ENCODE data around the gene PSMB10. TPM values are rescaled to one million over a fixed set of nuclear protein-coding genes. Genes with fewer than 3 reads are reported as not detected.
"Not testable (repeated sequence)": the region's sequence is repeated elsewhere in the genome, so short reads cannot be mapped to it uniquely, and the experiment has no call there.

Gene PSMB10
- total RNA-seq, 1 donor from 2014 or later = 218 TPM

DNA sequence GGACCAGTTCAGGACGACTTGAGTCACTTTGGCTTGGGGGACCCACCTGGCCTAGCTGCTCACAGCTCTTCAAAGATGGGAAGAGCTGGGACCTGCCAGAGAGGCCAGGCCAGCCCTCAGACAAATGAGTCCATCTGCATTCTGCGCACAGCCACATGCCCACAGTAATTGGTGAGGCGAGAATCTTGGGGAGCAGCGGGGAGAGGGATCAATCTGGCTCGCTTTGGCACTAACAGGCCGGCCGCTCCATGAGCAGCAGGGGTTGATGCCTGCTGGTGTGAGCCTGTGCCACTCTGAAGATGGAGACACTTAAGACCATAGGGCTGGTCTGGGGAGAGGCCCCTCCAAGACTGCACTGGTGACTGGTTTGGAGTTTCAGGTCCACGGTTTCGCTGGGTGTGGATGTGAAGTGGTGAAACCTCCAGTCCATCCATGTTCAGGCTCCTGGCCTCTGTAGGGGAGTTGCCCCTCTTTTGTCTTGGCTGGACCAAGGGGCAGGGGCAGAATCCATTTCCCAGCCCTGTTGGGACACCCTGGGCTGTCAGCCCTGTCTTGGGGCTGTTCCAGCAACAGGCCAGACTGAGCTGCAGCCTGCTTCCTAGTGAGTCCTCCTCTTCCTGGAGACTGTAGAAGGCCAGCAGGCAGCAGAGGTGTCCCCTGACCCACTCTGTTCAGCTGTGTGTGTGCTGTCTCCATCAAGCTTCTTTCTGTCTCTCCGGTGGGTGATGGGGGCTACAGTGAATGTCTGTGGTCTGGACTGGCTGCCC lies 12.3 kb downstream of the PSMB10 start:
- intact Hi-C loops (cut with micrococcal nuclease) = no loop called here
- no peak overlapping the region for H3K27ac Mint-ChIP-seq
- H3K4me1 Mint-ChIP-seq (ENCODE audit: low read depth) = peaks cover 15% of the 10 kb centered on the region
- DNase-seq (ENCODE audit: low spot score) = no peak
- H3K4me3 Mint-ChIP-seq = no peak overlapping the region
- no peaks in the 10 kb centered on the region for H3K27me3 Mint-ChIP-seq (ENCODE audit: insufficient read depth)
- no peaks in the 10 kb centered on the region for H3K9me3 Mint-ChIP-seq
- peaks cover 2% of the 10 kb centered on the region for H3K36me3 Mint-ChIP-seq (ENCODE audit: low read depth)

DNA sequence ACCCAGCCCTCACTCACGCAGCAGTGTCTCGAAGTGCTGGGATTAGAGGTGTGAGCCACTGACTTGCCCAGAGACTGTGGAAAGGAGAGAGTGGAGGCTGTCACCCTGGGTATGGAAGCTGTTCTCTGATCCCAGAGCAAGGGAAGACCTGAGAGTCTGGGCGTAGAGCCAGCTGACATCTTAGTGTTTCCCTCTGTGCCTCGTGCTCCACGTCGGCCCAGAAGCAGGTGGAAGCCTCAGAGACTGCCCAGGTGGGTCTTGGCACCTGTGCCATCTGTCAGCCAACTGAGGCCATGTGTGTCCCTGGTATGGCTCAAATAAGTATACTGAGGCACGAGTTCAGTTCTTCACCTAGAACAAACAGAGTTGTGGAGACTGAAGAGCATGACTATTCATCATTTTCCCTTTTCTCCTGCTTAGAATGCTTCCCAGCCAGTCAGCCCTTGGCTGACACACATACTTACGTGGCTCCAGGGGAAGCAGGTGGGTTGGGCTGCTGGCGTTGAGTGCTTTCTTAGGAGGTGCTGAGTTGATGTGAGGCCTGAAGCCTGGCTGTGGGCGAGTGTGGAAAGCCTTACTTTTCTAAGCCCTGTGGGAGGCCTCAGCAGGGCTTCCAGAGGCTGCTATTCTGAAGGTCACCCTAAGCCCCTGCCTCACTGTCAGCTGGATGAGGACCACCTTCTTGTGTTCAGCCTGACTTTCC lies 13.1 kb downstream of the PSMB10 start:
- no peaks in the 10 kb centered on the region for H3K27me3 Mint-ChIP-seq (ENCODE audit: insufficient read depth)
- peaks cover 2% of the 10 kb centered on the region for H3K36me3 Mint-ChIP-seq (ENCODE audit: low read depth)
- no peaks in the 10 kb centered on the region for H3K9me3 Mint-ChIP-seq
- peaks cover 15% of the 10 kb centered on the region for H3K4me1 Mint-ChIP-seq (ENCODE audit: low read depth)
- H3K4me3 Mint-ChIP-seq = no peak overlapping the region
- intact Hi-C loops (cut with micrococcal nuclease) = no loop called here
- H3K27ac Mint-ChIP-seq = peak overlapping the region; percentile 40
- DNase-seq (ENCODE audit: low spot score) = no peak

DNA sequence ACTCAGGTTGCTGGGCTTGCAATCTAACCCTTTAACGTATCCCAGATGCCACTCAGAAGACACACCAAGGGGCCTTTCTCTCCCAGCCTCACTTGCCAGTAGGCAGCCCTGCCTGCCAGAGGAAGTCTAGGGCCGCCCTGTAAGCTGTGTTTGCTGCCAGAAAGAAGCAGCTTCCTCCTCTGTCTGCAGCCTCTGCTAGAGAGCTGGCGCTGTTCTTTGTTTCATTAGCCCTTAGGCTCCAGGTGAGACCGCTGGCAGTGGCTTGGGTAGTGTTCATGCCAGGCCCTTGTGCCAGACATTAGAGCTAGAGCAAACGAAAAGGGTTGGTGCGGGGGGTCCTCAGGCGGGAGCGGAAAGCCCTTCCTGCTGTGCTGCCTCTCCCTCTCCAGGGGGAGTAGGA lies 13.9 kb downstream of the PSMB10 start:
- no peak overlapping the region for H3K4me3 Mint-ChIP-seq
- no peak overlapping the region for H3K27ac Mint-ChIP-seq
- no peaks in the 10 kb centered on the region for H3K27me3 Mint-ChIP-seq (ENCODE audit: insufficient read depth)
- intact Hi-C loops (cut with micrococcal nuclease) = no loop called here
- no peaks in the 10 kb centered on the region for H3K9me3 Mint-ChIP-seq
- peaks cover 21% of the 10 kb centered on the region for H3K4me1 Mint-ChIP-seq (ENCODE audit: low read depth)
- no peak for DNase-seq (ENCODE audit: low spot score)
- no peaks in the 10 kb centered on the region for H3K36me3 Mint-ChIP-seq (ENCODE audit: low read depth)

DNA sequence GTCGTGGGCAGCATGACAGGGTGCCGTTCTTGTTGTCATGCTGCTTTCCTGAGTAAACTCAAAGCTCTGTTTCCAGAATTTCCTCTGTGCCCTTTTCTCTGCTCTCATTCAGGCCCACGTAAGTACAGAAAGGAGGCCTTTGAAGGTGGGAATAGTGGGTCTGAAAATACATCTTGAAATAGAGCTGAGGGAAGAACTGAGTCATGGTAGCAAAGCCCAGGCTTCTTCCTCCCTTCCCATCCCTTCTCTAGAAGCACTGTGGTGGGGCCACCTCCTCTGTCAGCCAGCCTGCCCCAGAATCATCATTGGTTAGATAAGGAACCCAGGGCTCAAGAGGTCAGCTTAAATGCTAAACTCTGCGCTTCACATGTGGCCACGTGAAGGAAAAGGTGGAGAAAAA lies 14.4 kb downstream of the PSMB10 start:
- H3K36me3 Mint-ChIP-seq (ENCODE audit: low read depth) = peaks cover 1% of the 10 kb centered on the region
- no peaks in the 10 kb centered on the region for H3K9me3 Mint-ChIP-seq
- no peaks in the 10 kb centered on the region for H3K27me3 Mint-ChIP-seq (ENCODE audit: insufficient read depth)
- peak overlapping the region; percentile 49 for H3K27ac Mint-ChIP-seq
- H3K4me3 Mint-ChIP-seq = no peak overlapping the region
- intact Hi-C loops (cut with micrococcal nuclease) = no loop called here
- H3K4me1 Mint-ChIP-seq (ENCODE audit: low read depth) = peaks cover 26% of the 10 kb centered on the region
- no peak for DNase-seq (ENCODE audit: low spot score)

DNA sequence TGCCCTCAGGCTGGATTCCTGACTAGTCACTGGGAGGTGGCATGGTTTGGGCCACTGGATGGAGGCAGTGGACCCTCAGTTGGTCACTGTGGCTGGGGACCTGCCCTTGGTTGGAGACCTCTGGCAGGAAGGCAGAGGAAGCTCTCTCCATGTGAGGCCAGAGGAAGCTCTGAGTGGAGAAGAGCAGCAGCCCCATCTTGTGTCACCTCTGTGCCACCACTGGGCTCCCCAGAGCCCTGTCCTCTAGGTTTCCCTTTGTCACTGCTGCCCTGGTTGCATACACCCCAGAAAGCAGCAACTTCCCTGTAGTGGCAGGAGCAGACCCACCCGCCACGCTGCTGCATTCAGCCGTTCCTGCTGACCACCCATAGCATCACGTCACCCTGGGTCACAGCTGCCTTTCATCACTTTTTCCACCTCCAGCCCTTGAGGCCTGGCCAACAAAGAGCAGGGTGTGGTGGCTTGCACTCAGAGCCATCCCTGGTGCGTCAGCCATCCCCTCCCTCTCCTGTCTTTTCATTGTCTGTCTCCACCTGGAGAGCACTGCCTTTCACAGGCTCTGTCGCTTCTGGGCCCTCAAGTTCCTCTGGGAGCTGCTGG lies 16.9 kb downstream of the PSMB10 start:
- peaks cover 30% of the 10 kb centered on the region for H3K4me1 Mint-ChIP-seq (ENCODE audit: low read depth)
- no peaks in the 10 kb centered on the region for H3K9me3 Mint-ChIP-seq
- no peak for DNase-seq (ENCODE audit: low spot score)
- H3K4me3 Mint-ChIP-seq = no peak overlapping the region
- intact Hi-C loops (cut with micrococcal nuclease) = loop anchor here (1.0 to 2.0 kb wide), 2 partner anchors 27 to 103 kb away; partner anchors contain the start of gene PSKH1
- H3K27me3 Mint-ChIP-seq (ENCODE audit: insufficient read depth) = no peaks in the 10 kb centered on the region
- peaks cover 6% of the 10 kb centered on the region for H3K36me3 Mint-ChIP-seq (ENCODE audit: low read depth)
- H3K27ac Mint-ChIP-seq = peak overlapping the region; percentile 55

DNA sequence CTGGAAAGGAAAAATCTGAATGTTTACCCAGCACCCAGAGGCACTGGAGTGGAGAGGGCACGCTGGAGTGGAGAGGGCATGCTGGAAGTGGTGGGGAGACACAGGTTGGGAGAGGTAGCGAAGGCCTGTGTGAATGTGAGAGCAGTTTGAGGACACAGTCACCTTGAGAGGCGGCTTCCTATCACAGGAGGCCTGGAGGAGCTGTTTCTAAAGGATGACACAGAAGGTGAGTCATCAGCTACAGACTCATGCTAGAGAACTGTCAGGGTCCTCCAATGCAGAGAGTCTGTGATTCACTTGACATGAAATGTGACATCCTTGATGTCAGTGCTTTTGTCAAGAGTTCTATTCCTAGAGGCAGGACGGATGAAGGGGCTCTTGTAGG lies 18.8 kb downstream of the PSMB10 start:
- intact Hi-C loops (cut with micrococcal nuclease) = loop anchor here (2.0 kb wide), 1 partner anchor 25 kb away; the partner anchor contains the start of gene PSKH1
- peak overlapping the region; percentile 73 for H3K27ac Mint-ChIP-seq
- peaks cover 6% of the 10 kb centered on the region for H3K36me3 Mint-ChIP-seq (ENCODE audit: low read depth)
- no peak overlapping the region for H3K4me3 Mint-ChIP-seq
- no peak for DNase-seq (ENCODE audit: low spot score)
- peaks cover 27% of the 10 kb centered on the region for H3K4me1 Mint-ChIP-seq (ENCODE audit: low read depth)
- H3K9me3 Mint-ChIP-seq = no peaks in the 10 kb centered on the region
- H3K27me3 Mint-ChIP-seq (ENCODE audit: insufficient read depth) = no peaks in the 10 kb centered on the region

DNA sequence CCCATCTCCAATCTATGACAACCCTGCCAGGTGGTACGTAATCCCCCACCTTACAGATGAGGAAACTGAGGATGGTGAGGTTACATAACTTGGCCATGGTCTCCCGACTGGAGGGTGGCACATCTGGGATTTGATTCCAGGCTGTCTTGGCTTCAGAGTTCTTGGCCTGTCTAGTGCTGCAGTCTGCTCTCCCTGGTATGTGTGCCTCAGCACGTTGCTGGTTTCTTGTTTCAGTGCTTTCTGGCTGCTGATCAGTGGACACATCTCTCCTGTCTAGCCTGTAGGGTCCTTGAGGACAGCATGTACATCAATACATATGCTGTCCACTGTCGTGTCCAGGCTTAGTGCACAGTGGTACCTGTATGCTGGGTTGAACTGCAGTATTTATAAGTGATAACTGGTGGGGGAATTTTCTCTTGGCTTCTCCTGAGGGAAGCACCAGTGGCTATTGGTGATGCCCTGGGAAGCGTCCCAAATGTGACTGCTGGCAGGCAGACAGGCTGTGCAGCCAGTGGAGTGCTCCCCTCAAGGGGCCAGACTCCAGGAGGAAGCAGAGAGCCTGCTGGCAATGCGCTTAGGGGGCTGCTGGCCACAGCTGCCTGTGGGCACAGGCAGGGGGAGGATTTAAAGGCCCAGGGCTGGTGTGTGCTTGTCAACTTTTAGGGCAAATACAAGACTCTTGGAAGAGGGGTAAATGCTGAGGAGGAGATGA lies 19.4 kb downstream of the PSMB10 start:
- H3K4me1 Mint-ChIP-seq (ENCODE audit: low read depth) = peaks cover 22% of the 10 kb centered on the region
- H3K27ac Mint-ChIP-seq = peak overlapping the region; percentile 73
- DNase-seq (ENCODE audit: low spot score) = no peak
- H3K27me3 Mint-ChIP-seq (ENCODE audit: insufficient read depth) = no peaks in the 10 kb centered on the region
- H3K9me3 Mint-ChIP-seq = no peaks in the 10 kb centered on the region
- intact Hi-C loops (cut with micrococcal nuclease) = no loop called here
- H3K4me3 Mint-ChIP-seq = no peak overlapping the region
- peaks cover 6% of the 10 kb centered on the region for H3K36me3 Mint-ChIP-seq (ENCODE audit: low read depth)

DNA sequence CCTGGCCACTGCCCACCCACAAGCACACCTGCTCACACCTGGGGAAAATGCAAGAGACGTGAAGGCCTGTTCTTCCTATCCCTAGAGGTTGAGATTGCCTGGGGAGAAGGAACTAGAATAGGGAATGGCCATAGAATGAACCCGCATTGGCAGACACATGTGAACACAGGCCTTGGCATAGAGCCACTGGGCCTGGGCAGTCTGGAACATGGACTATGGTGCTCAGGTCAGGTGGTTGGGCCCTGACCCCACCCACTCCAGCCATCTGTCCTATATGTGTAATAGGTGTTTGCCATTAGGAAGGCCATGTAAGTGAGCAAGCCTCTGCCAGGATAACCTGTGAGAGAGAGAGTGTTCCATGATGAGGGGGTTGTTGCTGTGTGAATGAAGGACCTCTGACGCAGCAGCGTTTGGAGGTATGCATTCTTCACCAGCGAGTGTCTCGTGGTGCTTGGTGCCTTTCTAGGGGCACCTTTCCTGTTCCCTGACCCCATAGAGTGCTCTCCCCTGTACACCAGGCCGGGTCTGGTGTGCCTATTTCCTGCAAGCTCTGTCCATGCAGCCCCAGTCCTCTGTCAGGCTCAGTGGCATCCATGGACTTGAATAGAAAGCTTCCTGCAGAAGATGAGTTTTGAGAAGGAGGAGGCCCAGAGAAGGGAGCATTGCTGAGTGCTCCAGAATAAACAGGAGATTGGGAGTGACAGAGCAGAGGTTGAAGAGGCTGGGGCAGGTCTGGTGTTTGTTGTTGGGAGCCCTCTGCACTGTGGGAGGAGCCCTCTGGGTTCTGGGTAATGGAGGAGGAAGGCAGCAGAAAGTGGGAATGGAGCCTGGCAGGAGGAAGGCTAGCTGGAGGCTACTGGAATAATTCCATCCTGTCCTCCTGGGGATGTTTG lies 20.6 kb downstream of the PSMB10 start:
- peak overlapping the region; percentile 42 for H3K27ac Mint-ChIP-seq
- no peaks in the 10 kb centered on the region for H3K27me3 Mint-ChIP-seq (ENCODE audit: insufficient read depth)
- intact Hi-C loops (cut with micrococcal nuclease) = no loop called here
- H3K36me3 Mint-ChIP-seq (ENCODE audit: low read depth) = peaks cover 8% of the 10 kb centered on the region
- no peaks in the 10 kb centered on the region for H3K9me3 Mint-ChIP-seq
- no peak overlapping the region for H3K4me3 Mint-ChIP-seq
- H3K4me1 Mint-ChIP-seq (ENCODE audit: low read depth) = peaks cover 16% of the 10 kb centered on the region
- DNase-seq (ENCODE audit: low spot score) = no peak

DNA sequence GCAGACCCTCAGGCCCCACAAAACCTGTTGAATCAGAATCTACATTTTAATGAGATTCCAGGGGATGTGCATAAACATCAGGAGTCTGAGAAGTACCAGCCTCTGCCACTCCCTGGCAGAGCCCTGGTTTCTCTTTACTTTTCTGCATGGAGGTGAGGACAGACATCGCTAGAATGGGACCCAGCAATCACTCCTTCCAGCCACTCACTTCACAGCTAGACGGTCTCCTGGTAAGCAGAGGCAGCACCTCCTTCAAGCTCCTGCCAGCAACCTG lies 21.2 kb downstream of the PSMB10 start:
- DNase-seq (ENCODE audit: low spot score); H3K9me3 Mint-ChIP-seq; intact Hi-C loops (cut with micrococcal nuclease); H3K27me3 Mint-ChIP-seq (ENCODE audit: insufficient read depth); H3K4me3 Mint-ChIP-seq: not testable (repeated sequence)
- peaks cover 11% of the 10 kb centered on the region for H3K36me3 Mint-ChIP-seq (ENCODE audit: low read depth)
- H3K4me1 Mint-ChIP-seq (ENCODE audit: low read depth) = peaks cover 22% of the 10 kb centered on the region
- H3K27ac Mint-ChIP-seq = peak overlapping the region; percentile 26

DNA sequence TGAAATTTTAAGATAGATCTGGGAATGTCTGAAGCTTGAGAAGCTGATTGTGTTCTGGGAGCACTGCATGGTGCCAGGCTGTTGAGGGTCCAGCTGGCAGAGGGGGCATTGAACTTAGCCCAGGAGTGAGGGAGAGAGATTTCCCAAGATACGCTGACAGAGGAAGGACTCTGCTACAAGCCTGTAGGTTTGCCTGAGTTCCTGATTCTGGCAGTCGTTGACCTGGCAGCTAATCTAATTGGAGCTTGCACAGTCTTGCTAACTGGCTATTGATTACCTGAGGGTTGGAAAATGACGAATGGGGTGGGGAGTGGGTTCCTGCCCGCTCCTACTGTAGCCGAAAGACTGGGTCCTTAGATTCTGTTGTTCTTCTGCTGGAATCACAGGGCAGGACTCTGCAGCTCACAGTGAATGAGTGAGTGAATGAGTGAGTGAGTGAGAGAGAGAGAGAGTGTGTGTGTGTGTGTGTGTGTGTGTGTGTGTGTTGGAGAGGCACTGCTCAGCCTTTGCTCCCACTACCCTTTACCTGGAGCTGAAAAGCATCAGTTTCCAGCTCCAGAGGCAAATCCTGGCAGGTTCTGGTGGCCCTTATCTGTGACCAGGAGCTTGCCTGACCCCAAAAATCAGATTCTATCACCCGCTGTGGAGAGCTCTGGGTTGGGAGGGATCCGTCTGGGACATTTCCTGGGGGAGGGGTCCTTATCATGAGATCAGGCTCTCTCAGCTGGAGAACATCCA lies 21.7 kb downstream of the PSMB10 start:
- peak overlapping the region; percentile 19 for H3K27ac Mint-ChIP-seq

DNA sequence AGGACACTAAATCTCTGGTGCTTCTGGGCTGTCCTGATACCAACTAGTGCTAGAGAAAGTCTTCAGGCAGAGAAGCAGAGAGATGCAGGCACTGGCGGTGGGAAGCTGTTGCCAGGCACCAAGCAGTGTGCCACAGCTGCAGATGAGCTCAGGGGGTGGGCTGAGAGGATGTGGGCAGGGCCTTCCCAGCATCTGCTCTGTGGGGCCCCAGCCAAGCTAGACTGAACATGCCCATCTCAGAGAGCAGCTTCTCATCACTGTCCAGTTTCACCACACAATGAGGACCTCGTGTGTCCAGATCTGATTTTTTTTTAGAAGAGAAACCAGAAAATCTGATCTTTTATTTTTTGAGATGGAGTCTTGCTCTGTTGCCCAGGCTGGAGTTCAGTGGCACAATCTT lies 26.5 kb downstream of the PSMB10 start:
- intact Hi-C loops (cut with micrococcal nuclease) = no loop called here
- Mint-ChIP-seq H3K36me3 (ENCODE audit: low read depth) (peaks cover 24% of the 10 kb centered on the region), H3K9me3 (no peaks in the 10 kb centered on the region), H3K27ac (peak overlapping the region; percentile 89), H3K4me3 (no peak overlapping the region), H3K4me1 (ENCODE audit: low read depth) (peaks cover 24% of the 10 kb centered on the region), H3K27me3 (ENCODE audit: insufficient read depth) (no peaks in the 10 kb centered on the region)
- DNase-seq (ENCODE audit: low spot score) = peak; percentile 50

More for the DNA sequence above, 21.7 kb downstream of the PSMB10 start:
- intact Hi-C loops (cut with micrococcal nuclease) = no loop called here
- H3K9me3 Mint-ChIP-seq = no peaks in the 10 kb centered on the region
- peaks cover 14% of the 10 kb centered on the region for H3K36me3 Mint-ChIP-seq (ENCODE audit: low read depth)
- no peaks in the 10 kb centered on the region for H3K27me3 Mint-ChIP-seq (ENCODE audit: insufficient read depth)
- peaks cover 27% of the 10 kb centered on the region for H3K4me1 Mint-ChIP-seq (ENCODE audit: low read depth)
- DNase-seq (ENCODE audit: low spot score) = no peak
- H3K4me3 Mint-ChIP-seq = no peak overlapping the region

Data from activated T-helper 1 cell treated with anti-CD3 and anti-CD28 coated beads, Interleukin-12 subunit alpha, Interleukin-12 subunit beta, Interleukin-2, Interleukin-4 antibody, amounts not matched to agents 30 ng/mL and 10 ng/mL and 1 ng/mL, durations not matched to agents 14 hours and 24 hours and 36 hours (primary cell).